ENCODE measurements around the gene PCNX2.
"Not testable (repeated sequence)": the region's sequence is repeated elsewhere in the genome, so short reads cannot be mapped to it uniquely, and the experiment has no call there.

The PCNX2 gene

GRCh38 chr1:233144434-233144833 lies 151.1 kb downstream of the PCNX2 start:
- DNase-seq, result no peak

DNA sequence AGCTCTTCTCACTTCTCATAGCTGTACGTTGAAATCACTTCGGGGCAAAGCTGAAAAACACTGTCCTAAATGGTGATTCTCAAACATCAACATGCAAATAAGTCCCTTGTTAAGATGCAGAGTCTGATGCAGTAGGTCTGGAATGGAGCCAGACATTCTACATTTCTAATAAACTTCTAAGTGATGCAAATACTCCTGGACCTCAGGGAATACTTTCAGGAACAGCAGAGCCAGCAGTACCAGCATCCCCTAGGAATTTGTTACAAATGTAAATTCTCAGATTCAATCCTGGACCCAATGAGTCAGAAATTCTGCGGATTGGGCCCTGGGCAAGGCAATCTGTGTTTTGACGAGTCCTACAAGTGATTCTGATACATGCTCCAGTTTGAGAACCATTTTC lies 152.3 kb downstream of the PCNX2 start:
- DNase-seq, result no peak

GRCh38 chr1:233140974-233141373 lies 154.6 kb downstream of the PCNX2 start:
- no peak for DNase-seq

GRCh38 chr1:233140499-233140898 lies 155.0 kb downstream of the PCNX2 start:
- DNase-seq, result no peak

GRCh38 chr1:233138788-233139585 lies 156.5 kb downstream of the PCNX2 start:
- no peak for DNase-seq

DNA sequence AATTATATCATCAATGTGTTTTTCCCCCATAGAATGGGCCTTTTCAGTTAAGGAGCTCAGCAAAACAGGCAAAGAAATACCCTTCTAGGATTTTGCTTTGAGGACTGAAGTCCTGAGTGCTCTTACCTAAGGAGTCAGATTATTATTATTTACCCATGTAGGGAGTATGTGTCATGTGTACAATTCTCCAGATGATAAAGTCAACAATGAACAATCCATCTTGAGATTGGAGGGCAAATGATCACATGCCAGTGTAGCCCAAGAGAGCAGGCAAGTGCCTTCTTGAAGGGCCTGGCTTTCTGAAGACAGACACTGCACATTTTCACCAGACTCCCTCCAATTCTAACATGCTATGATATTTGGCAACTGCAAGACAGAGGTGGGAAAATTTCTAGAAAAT lies 159.7 kb downstream of the PCNX2 start:
- no peak for DNase-seq

DNA sequence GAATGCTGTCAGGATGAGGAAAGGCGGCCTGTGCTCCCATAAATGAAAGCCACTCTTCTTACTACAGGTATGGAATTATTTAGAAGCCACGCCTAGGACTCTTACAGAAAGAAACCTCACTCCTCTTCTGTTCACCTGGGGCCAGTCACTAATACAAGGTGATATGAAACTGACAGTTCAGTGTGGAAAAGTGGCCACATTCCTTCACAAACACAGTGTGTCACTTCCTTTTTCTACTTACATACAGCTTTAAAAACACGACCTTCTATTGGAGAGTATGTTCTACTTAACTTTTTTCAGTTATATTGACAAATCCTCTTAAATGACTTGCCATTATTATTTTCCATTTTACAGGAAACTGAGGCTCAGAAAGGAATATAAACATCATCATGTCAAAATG lies 163.1 kb downstream of the PCNX2 start:
- DNase-seq, result no peak

- not testable (repeated sequence) for DNase-seq
Measured at GRCh38 chr1:233129031-233129430, 166.5 kb downstream of the PCNX2 start.

DNA sequence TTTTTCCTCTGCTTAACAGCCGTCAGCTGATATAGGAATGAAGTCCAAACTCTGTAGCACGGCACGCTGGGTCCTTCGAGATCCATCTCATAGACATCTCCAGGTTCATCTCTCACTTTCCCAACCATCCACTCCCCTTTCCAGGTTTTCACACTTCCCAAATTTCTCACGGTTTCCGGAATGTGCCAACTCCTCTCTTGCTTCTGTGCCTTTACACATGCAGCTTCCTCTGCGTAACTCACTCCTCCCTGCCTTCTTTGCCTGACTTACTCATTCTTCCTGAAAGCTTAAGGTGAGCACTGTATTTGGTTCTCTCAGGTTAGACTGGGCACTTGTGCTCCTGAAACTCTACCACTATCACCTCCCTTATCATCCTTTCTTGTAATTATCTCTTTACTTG lies 168.4 kb downstream of the PCNX2 start:
- no peak for DNase-seq

DNA sequence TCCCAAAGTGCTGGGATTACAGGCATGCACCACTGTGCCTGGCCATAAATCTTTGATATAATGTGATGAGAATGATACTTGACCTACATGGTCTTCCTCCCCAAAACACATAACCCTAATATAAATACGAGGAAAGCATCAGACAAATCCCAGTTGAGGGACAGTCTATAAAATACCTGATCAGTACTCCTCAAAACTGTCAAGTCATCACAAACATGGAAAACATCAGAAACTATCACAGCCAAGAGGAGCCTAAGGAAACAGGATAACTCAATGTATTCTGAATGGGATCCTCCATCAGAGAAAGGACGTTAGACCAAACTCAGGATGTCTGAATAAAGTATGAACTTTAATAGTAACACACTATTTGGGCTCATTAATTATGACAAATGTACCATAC lies 172.7 kb downstream of the PCNX2 start:
- no peak for DNase-seq

GRCh38 chr1:233121947-233122559 lies 173.5 kb downstream of the PCNX2 start:
- DNase-seq, result no peak

DNA sequence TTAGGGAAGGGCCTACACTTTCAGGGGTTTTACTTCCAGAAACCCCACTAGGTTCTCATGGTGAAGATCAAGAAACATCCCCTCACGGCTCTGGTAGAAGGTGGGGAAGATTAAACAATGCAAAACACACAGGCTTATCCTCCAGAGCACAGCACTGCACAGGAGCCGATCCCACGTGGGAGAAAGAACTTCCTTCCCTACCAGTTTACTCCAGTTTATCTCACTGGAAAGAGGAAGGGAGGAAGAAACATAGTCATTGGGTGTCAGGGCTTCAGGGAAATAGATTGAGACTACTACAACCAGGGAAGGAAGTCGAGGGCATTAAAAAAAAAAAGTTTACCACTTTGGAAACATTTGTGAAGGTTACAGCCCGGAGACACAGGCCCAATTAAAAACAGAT lies 180.7 kb downstream of the PCNX2 start:
- no peak for DNase-seq

DNA sequence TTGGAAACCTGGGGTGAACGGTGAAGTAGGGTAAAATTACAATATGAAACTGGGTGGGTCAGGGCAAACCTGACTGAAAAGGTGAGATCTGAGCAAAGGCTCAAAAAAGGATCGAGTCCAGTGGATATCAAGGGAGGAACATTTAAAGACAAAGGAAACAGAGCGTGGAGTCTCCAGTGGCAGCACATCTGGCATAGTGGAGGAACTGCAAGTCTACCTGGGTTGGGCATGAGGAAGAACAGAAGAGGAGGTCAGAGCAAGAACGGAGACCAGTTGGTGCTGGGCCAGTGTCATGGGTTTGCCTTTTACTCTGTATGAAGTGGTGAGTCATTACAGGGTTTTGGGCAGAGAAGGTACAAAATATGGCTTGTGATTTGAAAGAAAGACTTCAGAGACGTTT lies 181.4 kb downstream of the PCNX2 start:
- no peak for DNase-seq

GRCh38 chr1:233113009-233113879 lies 182.3 kb downstream of the PCNX2 start:
- DNase-seq, result no peak

- DNase-seq, result no peak
Measured at GRCh38 chr1:233112186-233113008, 183.1 kb downstream of the PCNX2 start.

DNA sequence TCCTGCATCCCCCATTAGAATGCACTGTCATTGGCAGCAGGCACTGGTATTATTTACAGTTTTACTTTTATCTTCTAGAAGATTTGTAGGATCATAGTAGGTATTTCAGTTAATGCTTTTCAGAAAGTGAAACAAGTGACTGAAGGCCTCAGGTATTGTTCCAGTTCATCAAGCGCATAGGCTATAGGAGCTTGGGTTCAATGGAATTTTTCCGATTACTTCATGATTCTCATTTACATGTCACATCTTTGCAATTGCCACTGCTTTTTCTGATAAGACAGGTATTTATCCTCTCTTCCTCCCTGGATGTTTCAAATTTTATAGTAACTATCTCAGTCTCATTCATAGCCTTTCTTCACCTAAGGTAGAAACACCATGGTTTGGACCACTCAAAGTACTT lies 183.8 kb downstream of the PCNX2 start:
- no peak for DNase-seq

DNA sequence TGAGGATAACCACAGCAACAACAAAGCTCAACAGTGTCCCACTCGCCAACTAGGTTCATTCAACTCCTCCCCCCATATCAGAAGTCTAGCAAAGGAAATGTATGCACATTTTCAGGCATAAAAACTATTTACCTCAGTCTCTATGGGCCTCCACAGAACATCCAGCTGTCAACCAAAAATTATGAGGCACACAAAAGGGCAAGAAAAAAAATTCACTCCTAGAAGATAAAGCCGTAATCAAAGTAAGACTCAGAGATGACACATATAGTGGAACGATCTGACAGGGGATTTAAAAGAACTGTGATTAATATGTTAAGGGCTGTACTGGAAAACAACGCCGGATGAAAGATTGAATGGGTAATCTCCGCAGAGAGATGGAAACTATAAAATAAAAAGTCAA lies 186.4 kb downstream of the PCNX2 start:
- DNase-seq, result no peak

GRCh38 chr1:233107716-233108130 lies 187.8 kb downstream of the PCNX2 start:
- not testable (repeated sequence) for DNase-seq

GRCh38 chr1:233107130-233107660 lies 188.3 kb downstream of the PCNX2 start:
- DNase-seq, result no peak

DNA sequence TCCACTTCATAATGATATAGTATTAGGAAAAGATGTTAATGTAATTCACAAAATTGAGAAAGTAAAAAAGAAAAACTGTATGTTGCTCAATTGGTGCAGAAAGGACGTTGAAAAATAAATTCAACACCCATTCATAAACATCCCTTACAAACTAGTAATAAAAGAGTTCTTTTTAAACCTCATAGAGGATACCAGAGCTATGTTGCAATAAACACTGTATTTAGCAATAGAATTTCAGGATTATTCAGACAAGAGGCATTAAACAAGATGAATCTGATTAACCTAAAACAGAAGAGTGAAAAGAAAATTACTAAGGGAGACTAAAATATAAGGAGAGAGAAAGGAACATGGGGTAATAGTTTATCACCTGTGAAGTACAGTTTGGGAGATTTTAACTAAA lies 190.3 kb downstream of the PCNX2 start:
- no peak for DNase-seq

GRCh38 chr1:233102341-233102740 lies 193.2 kb downstream of the PCNX2 start:
- DNase-seq, result no peak

DNA sequence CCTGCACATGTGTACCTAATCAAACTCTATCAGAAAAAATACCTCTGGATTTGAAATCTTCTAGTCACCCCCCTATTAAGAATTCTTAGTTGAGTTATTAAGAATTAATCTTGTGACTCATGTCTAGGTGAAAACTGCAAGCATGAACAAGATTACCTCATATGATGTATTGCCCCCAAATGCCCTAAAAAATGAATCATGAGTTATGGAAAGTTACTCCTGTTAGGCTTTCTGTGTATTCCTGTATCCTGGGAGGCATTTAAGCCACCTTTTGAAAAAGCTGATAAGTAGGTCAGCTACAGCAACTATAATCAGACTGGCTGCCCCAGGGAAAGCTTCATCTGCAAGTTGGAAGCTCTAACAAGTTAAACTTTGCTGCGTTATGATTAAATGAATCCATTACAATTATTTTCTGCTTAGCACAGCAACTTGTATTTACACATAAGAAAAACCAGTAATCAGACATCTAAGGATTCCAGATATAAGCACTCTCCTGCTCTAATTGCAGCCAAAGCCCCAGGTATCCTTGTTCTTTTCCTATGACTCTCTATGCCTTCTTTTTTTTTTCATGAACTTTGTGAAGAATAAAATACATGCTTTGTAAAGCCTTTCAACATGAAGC lies 197.5 kb downstream of the PCNX2 start:
- no peak for DNase-seq

All from NCI-H345 (cell line).